Cardiac muscle cell (in vitro differentiated cells and primary cell): ENCODE data around the gene SRP9. TPM values are rescaled to one million over a fixed set of nuclear protein-coding genes. Genes with fewer than 3 reads are reported as not detected.
A peak's percentile ranks its signal among the peaks of the same experiment; 100 is the strongest.
"Not testable (repeated sequence)": the region's sequence is repeated elsewhere in the genome, so short reads cannot be mapped to it uniquely, and the experiment has no call there.

Experiments used
- DNase-seq, 2 donors: peaks; one replicate each; pipeline versions ENCODE4 v3.0.0 to v3.0.0-alpha.2; 2010 to 2017; ENCODE audit warnings: low read depth in 1 of 2, low spot score in 1 of 2
- H3K27ac ChIP-seq: fragments of 200-600 bp; sonication (generic); 2 replicates; pipeline ENCODE4 v1.5.1; 2016
- H3K27me3 ChIP-seq: fragments of 200-600 bp; sonication (generic); 2 replicates; pipeline ENCODE4 v1.6.0; 2016; ENCODE audit warnings: control low read depth
- H3K36me3 ChIP-seq: fragments of 200-600 bp; sonication (generic); 2 replicates; pipeline ENCODE4 v1.5.1; 2016; ENCODE audit warnings: control low read depth
- H3K4me1 ChIP-seq: fragments of 200-600 bp; sonication (generic); 2 replicates; pipeline ENCODE4 v1.8.1; 2017; ENCODE audit warnings: low read depth, mild to moderate bottlenecking, mixed run types
- H3K4me3 ChIP-seq: fragments of 200-600 bp; sonication (generic); 2 replicates; pipeline ENCODE4 v1.5.1; 2016; ENCODE audit warnings: mild to moderate bottlenecking
- H3K9me3 ChIP-seq: fragments of 200-600 bp; sonication (generic); 2 replicates; pipeline ENCODE4 v1.5.1; 2017; ENCODE audit warnings: low read depth, mild to moderate bottlenecking, control low read depth
- CTCF ChIP-seq: IDR thresholded peaks from 2 replicates; pipeline ENCODE4 v1.5.1; 2012; ENCODE audit warnings: low read depth, mild to moderate bottlenecking, low read length
- polyA plus RNA-seq: library from polyadenylated mRNA; unstranded; fragments of >200 nt; fragmentation: Nextera tagmentation; extraction: Ambion mirVana; gene quantifications from 2 replicates; pipeline ENCODE4 v1.2.1, GENCODE V29; 2016
- total RNA-seq: library from RNA; depleted of rRNA; stranded (reverse); fragments of >200 nt; gene quantifications from 2 replicates; pipeline ENCODE4 v1.2.3, GENCODE V29; 2016

SRP9 gene
- total and polyA plus RNA-seq, 2 experiments from 2014 or later, result 167 to 466 TPM

- H3K4me3 ChIP-seq, result no peak overlapping the region
- H3K27me3 ChIP-seq, result no peaks in the 10 kb centered on the region
- no peak for DNase-seq
- peaks cover 21% of the 10 kb centered on the region for H3K4me1 ChIP-seq
- H3K9me3 ChIP-seq, result no peaks in the 10 kb centered on the region
- H3K27ac ChIP-seq, result no peak overlapping the region
- no peak for TF ChIP-seq CTCF
- H3K36me3 ChIP-seq, result no peaks in the 10 kb centered on the region
These were observed 4.8 kb upstream of the SRP9 start for GRCh38 chr1:225772848-225773247.

GRCh38 chr1:225774281-225775147 lies 3.1 kb upstream of the SRP9 start:
- Histone ChIP-seq H3K4me1 (peaks cover 14% of the 10 kb centered on the region), H3K27ac (no peak overlapping the region)
- TF ChIP-seq CTCF, result no peak

GRCh38 chr1:225776294-225776693 lies 1.3 kb upstream of the SRP9 start:
- no peak overlapping the region for H3K27ac ChIP-seq
- H3K4me3 ChIP-seq, result no peak overlapping the region
- H3K36me3 ChIP-seq, result peaks cover 3% of the 10 kb centered on the region
- peaks cover 9% of the 10 kb centered on the region for H3K4me1 ChIP-seq
- DNase-seq, result no peak
- H3K27me3 ChIP-seq, result no peaks in the 10 kb centered on the region
- H3K9me3 ChIP-seq, result no peaks in the 10 kb centered on the region
- no peak for TF ChIP-seq CTCF

More at GRCh38 chr1:225774281-225775147, 3.1 kb upstream of the SRP9 start:
- no peak for DNase-seq
- no peaks in the 10 kb centered on the region for H3K27me3 ChIP-seq
- H3K36me3 ChIP-seq, result peaks cover 3% of the 10 kb centered on the region
- no peaks in the 10 kb centered on the region for H3K9me3 ChIP-seq
- no peak overlapping the region for H3K4me3 ChIP-seq

- Histone ChIP-seq H3K4me3 (peak overlapping the region; percentile 19), H3K36me3 (peaks cover 3% of the 10 kb centered on the region), H3K4me1 (peaks cover 9% of the 10 kb centered on the region), H3K27ac (peak overlapping the region; percentile 89), H3K9me3 (no peaks in the 10 kb centered on the region), H3K27me3 (no peaks in the 10 kb centered on the region)
- DNase-seq, result no peak
- TF ChIP-seq CTCF, result no peak
These were observed 506 bp upstream of the SRP9 start for GRCh38 chr1:225777058-225777582.

- no peak for DNase-seq
- H3K27ac ChIP-seq, result peak overlapping the region; percentile 97
- peak overlapping the region; percentile 89 for H3K4me3 ChIP-seq
- peaks cover 9% of the 10 kb centered on the region for H3K4me1 ChIP-seq
- H3K36me3 ChIP-seq, result peaks cover 5% of the 10 kb centered on the region
- TF ChIP-seq CTCF, result no peak
- no peaks in the 10 kb centered on the region for H3K9me3 ChIP-seq
- H3K27me3 ChIP-seq, result no peaks in the 10 kb centered on the region
These were observed 677 bp downstream of the SRP9 start for GRCh38 chr1:225778337-225778669.

GRCh38 chr1:225779165-225779564 lies 1.5 kb downstream of the SRP9 start:
- H3K27ac ChIP-seq, H3K9me3 ChIP-seq, H3K27me3 ChIP-seq, H3K4me1 ChIP-seq, DNase-seq: not testable (repeated sequence)
- Histone ChIP-seq H3K36me3 (peaks cover 10% of the 10 kb centered on the region), H3K4me3 (peak overlapping the region; percentile 89)
